HG03469 (cell line): ENCODE measurements around the gene HDAC8.
"Not testable (repeated sequence)": the region's sequence is repeated elsewhere in the genome, so short reads cannot be mapped to it uniquely, and the experiment has no call there.

ENCODE experiments used
- ATAC-seq: cut with Tn5 transposase; IDR thresholded peaks from one replicate; pipeline ENCODE4 v1.9.1; 2021; ENCODE audit warnings: mild to moderate bottlenecking, moderate library complexity, moderate number of reproducible peaks; ENCODE audit not compliant: unreplicated experiment

Gene HDAC8

GRCh38 chrX:72536542-72536941 is 36.1 kb downstream of the HDAC8 start:
- ATAC-seq, result no peak

GRCh38 chrX:72532366-72532765 is 40.3 kb downstream of the HDAC8 start:
- ATAC-seq, result no peak

GRCh38 chrX:72526534-72527508 is 45.8 kb downstream of the HDAC8 start:
- ATAC-seq, result no peak

- ATAC-seq, result no peak
These were observed 73.9 kb downstream of the HDAC8 start for GRCh38 chrX:72498782-72499181.

- no peak for ATAC-seq
These were observed 77.6 kb downstream of the HDAC8 start for GRCh38 chrX:72495046-72495445.

- ATAC-seq, result peak; percentile 58
These were observed 80.1 kb downstream of the HDAC8 start for GRCh38 chrX:72492499-72492898.

GRCh38 chrX:72490221-72490620 is 82.4 kb downstream of the HDAC8 start:
- not testable (repeated sequence) for ATAC-seq

GRCh38 chrX:72487661-72488060 is 85.0 kb downstream of the HDAC8 start:
- ATAC-seq, result no peak

GRCh38 chrX:72479324-72480274 is 93.0 kb downstream of the HDAC8 start:
- ATAC-seq, result no peak

- ATAC-seq, result no peak
These were observed 93.8 kb downstream of the HDAC8 start for GRCh38 chrX:72478853-72479252.

GRCh38 chrX:72478351-72478750 is 94.3 kb downstream of the HDAC8 start:
- no peak for ATAC-seq

GRCh38 chrX:72477781-72478181 is 94.9 kb downstream of the HDAC8 start:
- no peak for ATAC-seq

GRCh38 chrX:72477376-72477775 is 95.3 kb downstream of the HDAC8 start:
- no peak for ATAC-seq

- ATAC-seq, result no peak
These were observed 96.5 kb downstream of the HDAC8 start for GRCh38 chrX:72475952-72476668.

GRCh38 chrX:72475338-72475737 is 97.3 kb downstream of the HDAC8 start:
- no peak for ATAC-seq

- ATAC-seq, result no peak
These were observed 102.0 kb downstream of the HDAC8 start for GRCh38 chrX:72470532-72471223.

- no peak for ATAC-seq
These were observed 102.5 kb downstream of the HDAC8 start for GRCh38 chrX:72470117-72470516.

GRCh38 chrX:72468607-72469006 is 104.0 kb downstream of the HDAC8 start:
- no peak for ATAC-seq

- no peak for ATAC-seq
These were observed 105.5 kb downstream of the HDAC8 start for GRCh38 chrX:72467135-72467534.

- ATAC-seq, result no peak
These were observed 106.2 kb downstream of the HDAC8 start for GRCh38 chrX:72466493-72466892.
